ENCODE measurements around the gene HES1. TPM values are rescaled to one million over a fixed set of nuclear protein-coding genes. Genes with fewer than 3 reads are reported as not detected.

The HES1 gene
- total and polyA plus RNA-seq, 10 of the 15 experiments (the other 5 are each of a cell fraction or from before 2014, with no cell fraction given), result 0.46 to 5.3 (median 2.3) TPM

- H3K4me1 ChIP-seq (ENCODE audit: control insufficient read depth, insufficient read depth, low read length), result no peaks in the 10 kb centered on the region
- no TSS peak for BruUV-seq (replicated peaks)
- no peaks in the 10 kb centered on the region for H4K20me1 ChIP-seq (ENCODE audit: control insufficient read depth, insufficient read depth)
- no peak overlapping the region for H2AFZ ChIP-seq (ENCODE audit: control insufficient read depth, low read depth, low read length)
- DNase-seq (ENCODE audit: low read depth, low spot score) (no peak), ATAC-seq (no peak), FAIRE-seq (no peak)
- ChIA-PET RAD21 (ENCODE audit: unreplicated experiment) (no interaction called here), SMC1A (ENCODE audit: uncharacterized antibody, unreplicated experiment) (no interaction called here), POLR2A (no interaction called here), CTCF (interaction anchor here (1.5 kb wide), 1 partner anchor 169 kb away, joined by 3 read pairs; no protein-coding TSS in a partner anchor)
- in situ Hi-C loops (cut with MboI) (no loop called here), intact Hi-C loops (cut with micrococcal nuclease; ENCODE audit: unreplicated experiment) (no loop called here)
- H3K4me3 ChIP-seq, result no peak overlapping the region
- no peaks in the 10 kb centered on the region for H3K36me3 ChIP-seq (ENCODE audit: control insufficient read depth in 2 of 2, insufficient read depth in 2 of 2, low read length in 1 of 2)
- H3K4me2 ChIP-seq (ENCODE audit: control insufficient read depth, insufficient read depth), result no peak overlapping the region
- no peak overlapping the region for H3K27ac ChIP-seq (ENCODE audit: control insufficient read depth, insufficient read depth)
- WGBS (ENCODE audit: insufficient coverage, insufficient replicate concordance, low lambda C conversion rate, missing lambda C conversion rate), result 79% methylated on average over 6 of the region's 6 CpGs
- H3K27me3 ChIP-seq (replicated peaks in 1 of 2; ENCODE audit: control insufficient read depth in 2 of 2, insufficient read depth in 2 of 2, low read length in 1 of 2), result no peaks in the 10 kb centered on the region
- no peak overlapping the region for H3K9ac ChIP-seq (ENCODE audit: control insufficient read depth, insufficient read depth, low read length)
- H3K9me3 ChIP-seq (replicated peaks; ENCODE audit: control insufficient read depth, insufficient read depth, low read length), result no peaks in the 10 kb centered on the region
- H3K79me2 ChIP-seq (ENCODE audit: control insufficient read depth, insufficient read depth, low read length), result no peaks in the 10 kb centered on the region
- TF ChIP-seq SRF (IDR thresholded peaks at IDR 0.05; ENCODE audit: low read depth in 2 of 2, low read length in 2 of 2) (no peak), RFX5 (IDR thresholded peaks at IDR 0.05; ENCODE audit: low read depth, low read length) (no peak), ZNF687 (IDR thresholded peaks at IDR 0.05) (no peak), NBN (IDR thresholded peaks at IDR 0.05) (no peak), ETV6 (conservative IDR thresholded peaks at IDR 0.05 in 1 of 2, IDR thresholded peaks at IDR 0.05 in 1 of 2; ENCODE audit: borderline replicate concordance in 1 of 2, low read depth in 1 of 2) (no peak), GATAD2B (conservative IDR thresholded peaks at IDR 0.05; ENCODE audit: low read depth) (no peak), POLR2A (IDR thresholded peaks at IDR 0.05; ENCODE audit: low read depth, low read length) (no peak), ZNF592 (IDR thresholded peaks at IDR 0.05) (no peak), BMI1 (IDR thresholded peaks at IDR 0.05; ENCODE audit: borderline replicate concordance) (no peak), ZNF217 (IDR thresholded peaks at IDR 0.05) (no peak), BACH1 (IDR thresholded peaks at IDR 0.05; ENCODE audit: borderline replicate concordance) (no peak), JUNB (IDR thresholded peaks at IDR 0.05) (no peak), REST (IDR thresholded peaks at IDR 0.05; ENCODE audit: low read depth, low read length) (no peak), ZSCAN29 (IDR thresholded peaks at IDR 0.05) (no peak), CHD2 (IDR thresholded peaks at IDR 0.05; ENCODE audit: borderline replicate concordance, low read depth, low read length) (no peak)
Measured at GRCh38 chr3:194174980-194175379, 39.0 kb downstream of the HES1 start.

Data from GM12878 (cell line).